NCI-H2171 (cell line): Measurements from ENCODE around the gene VPS35L.

Source experiments
- DNase-seq: peaks from one replicate; lab custom pipeline; 2025; lab: John Stamatoyannopoulos, UW

Gene VPS35L

GRCh38 chr16:19749571-19750080, 194.1 kb downstream of the VPS35L start:
- no peak for DNase-seq
